Common myeloid progenitor, CD34-positive (primary cell): ENCODE results near the gene GZMB.
A peak's percentile ranks its signal among the peaks of the same experiment; 100 is the strongest.

Experiments
- CTCF ChIA-PET: fragments of 350-600 bp; sonication (Branson Sonifier 250); formaldehyde crosslinking; loops from one replicate; lab custom pipeline; 2021; ENCODE audit warnings: antibody characterized with exemption; lab: Charles Lee
- POLR2A ChIA-PET: fragments of 350-600 bp; sonication (Branson Sonifier 250); formaldehyde crosslinking; loops from one replicate; lab custom pipeline; 2021; ENCODE audit warnings: antibody characterized with exemption; lab: Charles Lee
- DNase-seq, 3 donors: peaks; one replicate each; pipeline versions ENCODE4 v3.0.0 to v3.0.0-alpha.2; 2013
- H3K27ac ChIP-seq, 2 experiments: 1 replicate in 1 of 2; 2 replicates in 1 of 2; pipeline ENCODE4 v1.7.0; 2013; ENCODE audit warnings: inconsistent platforms in 2 of 2, low read length in 2 of 2, mild to moderate bottlenecking in 2 of 2, low read depth in 1 of 2, moderate library complexity in 1 of 2; ENCODE audit not compliant: severe bottlenecking in 2 of 2, insufficient read depth in 1 of 2, poor library complexity in 1 of 2
- H3K27me3 ChIP-seq, 5 experiments: replicated peaks in 2 of 5; 1 replicate in 3 of 5; 2 replicates in 2 of 5; pipeline versions ENCODE4 v1.6.1 to v1.7.0; 2013; ENCODE audit warnings: low read length in 4 of 5, mild to moderate bottlenecking in 2 of 5, moderate library complexity in 2 of 5, inconsistent platforms in 1 of 5; ENCODE audit not compliant: insufficient read depth in 5 of 5, control insufficient read depth in 4 of 5
- H3K36me3 ChIP-seq, 4 experiments: 1 replicate in 2 of 4; 2 replicates in 2 of 4; pipeline versions ENCODE4 v1.6.1 to v1.7.0; 2013; ENCODE audit warnings: low read length in 3 of 4, control low read depth in 1 of 4, mild to moderate bottlenecking in 1 of 4; ENCODE audit not compliant: control insufficient read depth in 4 of 4, insufficient read depth in 4 of 4
- H3K4me1 ChIP-seq, 4 experiments: 1 replicate in 3 of 4; 2 replicates in 1 of 4; pipeline versions ENCODE4 v1.6.1 to v1.7.1; 2013; ENCODE audit warnings: low read length in 3 of 4, mild to moderate bottlenecking in 3 of 4, control low read depth in 1 of 4, inconsistent platforms in 1 of 4, moderate library complexity in 1 of 4; ENCODE audit not compliant: control insufficient read depth in 4 of 4, insufficient read depth in 4 of 4; ENCODE audit errors: control extremely low read depth in 1 of 4
- H3K4me3 ChIP-seq, 7 experiments: 1 replicate in 4 of 7; 2 replicates in 3 of 7; pipeline versions ENCODE4 v1.5.1 to v1.7.0; 2013; ENCODE audit warnings: mild to moderate bottlenecking in 7 of 7, low read length in 6 of 7, moderate library complexity in 6 of 7, inconsistent platforms in 2 of 7, low read depth in 2 of 7, control low read depth in 1 of 7; ENCODE audit not compliant: insufficient read depth in 4 of 7, control insufficient read depth in 1 of 7; ENCODE audit errors: extremely low read depth in 1 of 7
- H3K9me3 ChIP-seq, 5 experiments: 1 replicate in 4 of 5; 2 replicates in 1 of 5; pipeline versions ENCODE4 v1.6.1 to v1.7.1; 2013; ENCODE audit warnings: low read length in 4 of 5, mild to moderate bottlenecking in 2 of 5, inconsistent platforms in 1 of 5, low read depth in 1 of 5, moderate library complexity in 1 of 5; ENCODE audit not compliant: control insufficient read depth in 4 of 5, insufficient read depth in 2 of 5; ENCODE audit errors: control extremely low read depth in 1 of 5
- WGBS: methylation state at CpG from one replicate; pipeline ENCODE4 v1.1.5; 2013; ENCODE audit not compliant: insufficient coverage; 5-methylcytosine and 5-hydroxymethylcytosine counted together

GZMB gene

GRCh38 chr14:24674204-24674970, 40.4 kb upstream of the GZMB start:
- H3K27me3 ChIP-seq = no peaks in the 10 kb centered on the region
- H3K27ac ChIP-seq = peak overlapping the region in 1 of 2 experiments; percentile 50
- peak overlapping the region in 5 of 7 experiments; percentile 28 to 65 (median 55) for H3K4me3 ChIP-seq
- ChIA-PET POLR2A (no interaction called here), CTCF (interaction anchor here (0.6 to 3.1 kb wide), 6 partner anchors 12 to 328 kb away, joined by 3 to 13 read pairs (median 4); no protein-coding TSS in a partner anchor)
- peak in 2 of 3 donors; percentile 59 to 73 for DNase-seq
- H3K4me1 ChIP-seq = peaks cover 20 to 42% (median 28%) of the 10 kb centered on the region in 4 experiments
- 0% methylated on average over 1 of the region's 5 CpGs for WGBS
- peaks cover 0 to 1% (median 0%) of the 10 kb centered on the region in 5 experiments for H3K9me3 ChIP-seq
- H3K36me3 ChIP-seq = peaks cover 0 to 4% (median 0%) of the 10 kb centered on the region in 4 experiments

- H3K9me3 ChIP-seq = peaks cover 0 to 1% (median 0%) of the 10 kb centered on the region in 5 experiments
- 95% methylated on average over 3 of the region's 9 CpGs for WGBS
- ChIA-PET POLR2A (no interaction called here), CTCF (interaction anchor here (0.8 to 3.1 kb wide), 4 partner anchors 11 to 215 kb away, joined by 3 to 13 read pairs (median 6); no protein-coding TSS in a partner anchor)
- H3K27me3 ChIP-seq = no peaks in the 10 kb centered on the region
- peak overlapping the region in 4 of 7 experiments; percentile 21 to 65 (median 57) for H3K4me3 ChIP-seq
- H3K36me3 ChIP-seq = peaks cover 0 to 4% (median 0%) of the 10 kb centered on the region in 4 experiments
- peaks cover 17 to 37% (median 24%) of the 10 kb centered on the region in 4 experiments for H3K4me1 ChIP-seq
- DNase-seq = peak in 2 of 3 donors; percentile 38 to 52
- peak overlapping the region; percentile 17 to 50 for H3K27ac ChIP-seq
Observed at GRCh38 chr14:24673534-24674203, 39.7 kb upstream of the GZMB start.

- H3K36me3 ChIP-seq = peaks cover 0 to 4% (median 0%) of the 10 kb centered on the region in 4 experiments
- WGBS = 17% methylated on average over 2 of the region's 2 CpGs
- H3K4me3 ChIP-seq = no peak overlapping the region
- POLR2A ChIA-PET = no interaction called here
- no peaks in the 10 kb centered on the region for H3K27me3 ChIP-seq
- CTCF ChIA-PET = interaction anchor here (3.1 kb wide), 1 partner anchor 11 kb away, joined by 13 read pairs; no protein-coding TSS in a partner anchor
- peak overlapping the region in 1 of 2 experiments; percentile 17 for H3K27ac ChIP-seq
- H3K9me3 ChIP-seq = peaks cover 0 to 1% (median 0%) of the 10 kb centered on the region in 5 experiments
- H3K4me1 ChIP-seq = peaks cover 17 to 32% (median 23%) of the 10 kb centered on the region in 4 experiments
- DNase-seq = peak in 2 of 3 donors; percentile 61 to 75
Observed at GRCh38 chr14:24673059-24673458, 39.1 kb upstream of the GZMB start.

GRCh38 chr14:24670594-24670993, 36.6 kb upstream of the GZMB start:
- POLR2A ChIA-PET = no interaction called here
- no peak overlapping the region for H3K27ac ChIP-seq
- DNase-seq = no peak

GRCh38 chr14:24669651-24670050, 35.7 kb upstream of the GZMB start:
- Histone ChIP-seq H3K27me3 (no peaks in the 10 kb centered on the region), H3K27ac (no peak overlapping the region), H3K9me3 (no peaks in the 10 kb centered on the region), H3K36me3 (no peaks in the 10 kb centered on the region), H3K4me1 (peaks cover 21 to 42% (median 34%) of the 10 kb centered on the region in 4 experiments), H3K4me3 (no peak overlapping the region)
- WGBS = no CpG with 5 or more reads among the region's 1 CpG
- no peak for DNase-seq
- CTCF ChIA-PET = interaction anchor here (0.9 kb wide), 1 partner anchor 10 kb away, joined by 4 read pairs; no protein-coding TSS in a partner anchor
- POLR2A ChIA-PET = no interaction called here

More at GRCh38 chr14:24670594-24670993, 36.6 kb upstream of the GZMB start:
- no peaks in the 10 kb centered on the region for H3K27me3 ChIP-seq
- H3K4me3 ChIP-seq = no peak overlapping the region
- CTCF ChIA-PET = no interaction called here
- WGBS = no CpG with 5 or more reads among the region's 1 CpG
- no peaks in the 10 kb centered on the region for H3K9me3 ChIP-seq
- peaks cover 17 to 37% (median 27%) of the 10 kb centered on the region in 4 experiments for H3K4me1 ChIP-seq
- no peaks in the 10 kb centered on the region for H3K36me3 ChIP-seq

GRCh38 chr14:24665440-24665991, 31.5 kb upstream of the GZMB start:
- no peak overlapping the region for H3K27ac ChIP-seq
- H3K27me3 ChIP-seq = no peaks in the 10 kb centered on the region
- DNase-seq = peak; percentile 50 to 91 (median 86)
- H3K4me3 ChIP-seq = peak overlapping the region in 4 of 7 experiments; percentile 1 to 43 (median 10)
- peaks cover 19 to 57% (median 36%) of the 10 kb centered on the region in 4 experiments for H3K4me1 ChIP-seq
- no peaks in the 10 kb centered on the region for H3K36me3 ChIP-seq
- POLR2A ChIA-PET = no interaction called here
- H3K9me3 ChIP-seq = no peaks in the 10 kb centered on the region
- 0% methylated on average over 3 of the region's 4 CpGs for WGBS
- CTCF ChIA-PET = interaction anchor here (1.1 kb wide), 1 partner anchor 13 kb away, joined by 3 read pairs; no protein-coding TSS in a partner anchor
